IPS-18a (cell line): ENCODE results near the gene BLMH.
A peak's percentile ranks its signal among the peaks of the same experiment; 100 is the strongest.

Experiments
- H3K27ac ChIP-seq: one replicate; pipeline ENCODE4 v1.5.1; 2013; ENCODE audit warnings: low read length
- H3K27me3 ChIP-seq: one replicate; pipeline ENCODE4 v1.6.1; 2013; ENCODE audit warnings: mild to moderate bottlenecking, low read length; ENCODE audit not compliant: control insufficient read depth, insufficient read depth
- H3K36me3 ChIP-seq: one replicate; pipeline ENCODE4 v1.6.1; 2013; ENCODE audit warnings: low read depth, low read length; ENCODE audit not compliant: control insufficient read depth
- H3K4me1 ChIP-seq: one replicate; pipeline ENCODE4 v1.6.1; 2013; ENCODE audit warnings: low read depth, low read length; ENCODE audit not compliant: control insufficient read depth
- H3K4me3 ChIP-seq: one replicate; pipeline ENCODE4 v1.5.1; 2013; ENCODE audit warnings: low read length
- H3K9ac ChIP-seq: one replicate; pipeline ENCODE4 v1.6.1; 2013; ENCODE audit warnings: mild to moderate bottlenecking, low read length, moderate library complexity
- H3K9me3 ChIP-seq: one replicate; pipeline ENCODE4 v1.6.1; 2013; ENCODE audit warnings: low read depth, low read length; ENCODE audit not compliant: control insufficient read depth

Gene BLMH

GRCh38 chr17:30302241-30302640 is 10.5 kb upstream of the BLMH start:
- Histone ChIP-seq H3K27ac (no peak overlapping the region), H3K4me3 (no peak overlapping the region), H3K4me1 (no peaks in the 10 kb centered on the region), H3K36me3 (no peaks in the 10 kb centered on the region), H3K9ac (no peak overlapping the region), H3K27me3 (no peaks in the 10 kb centered on the region), H3K9me3 (no peaks in the 10 kb centered on the region)

GRCh38 chr17:30300818-30301217 is 9.1 kb upstream of the BLMH start:
- no peaks in the 10 kb centered on the region for H3K4me1 ChIP-seq
- no peak overlapping the region for H3K9ac ChIP-seq
- H3K4me3 ChIP-seq, result no peak overlapping the region
- H3K36me3 ChIP-seq, result no peaks in the 10 kb centered on the region
- H3K27ac ChIP-seq, result no peak overlapping the region
- H3K27me3 ChIP-seq, result no peaks in the 10 kb centered on the region
- no peaks in the 10 kb centered on the region for H3K9me3 ChIP-seq

DNA sequence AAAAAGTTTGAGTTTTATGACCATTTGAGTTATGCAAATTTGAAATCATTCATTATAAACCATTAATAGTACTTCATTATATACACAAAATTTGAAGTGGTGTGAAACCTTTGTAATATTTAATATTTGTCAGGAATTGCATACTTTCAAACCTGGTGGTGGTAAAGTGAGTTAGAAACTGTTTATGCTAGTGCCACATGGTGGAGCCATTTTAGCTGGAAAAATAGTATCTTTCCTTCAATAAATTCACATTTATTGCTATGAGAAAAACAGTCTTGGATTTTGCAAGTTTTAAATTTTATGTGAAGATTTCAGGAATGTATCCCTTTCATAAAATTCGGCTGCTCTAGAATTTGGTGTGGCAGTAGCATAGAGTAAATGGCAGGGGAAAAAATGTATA is 7.3 kb upstream of the BLMH start:
- Histone ChIP-seq H3K36me3 (no peaks in the 10 kb centered on the region), H3K9ac (no peak overlapping the region)

DNA sequence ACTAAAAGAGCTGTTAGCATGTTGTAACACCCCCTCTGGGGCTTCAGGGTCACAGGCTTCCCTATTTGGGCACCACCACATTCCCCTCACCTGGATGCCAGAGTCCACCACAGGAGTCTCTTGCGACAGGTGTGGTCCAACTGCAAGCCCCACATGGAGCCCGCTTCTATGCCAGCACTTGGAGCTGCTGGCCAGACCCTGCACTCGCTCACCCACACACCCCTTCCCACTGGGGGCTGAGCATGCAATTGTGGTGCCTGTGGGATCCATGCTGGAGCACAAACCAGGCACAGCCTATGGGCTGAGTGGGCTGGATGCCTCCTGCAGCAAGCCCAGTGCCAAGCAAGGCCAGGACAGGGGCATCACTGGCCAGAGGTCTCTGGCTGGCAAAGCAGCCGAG is 6.0 kb upstream of the BLMH start:
- Histone ChIP-seq H3K9me3 (no peaks in the 10 kb centered on the region), H3K27me3 (peaks cover 13% of the 10 kb centered on the region), H3K4me3 (no peak overlapping the region), H3K9ac (no peak overlapping the region), H3K36me3 (no peaks in the 10 kb centered on the region), H3K27ac (no peak overlapping the region), H3K4me1 (no peaks in the 10 kb centered on the region)

More for the DNA sequence above, 7.3 kb upstream of the BLMH start:
- Histone ChIP-seq H3K4me1 (no peaks in the 10 kb centered on the region), H3K4me3 (no peak overlapping the region), H3K9me3 (no peaks in the 10 kb centered on the region), H3K27ac (no peak overlapping the region), H3K27me3 (peaks cover under 1% of the 10 kb centered on the region)

- Histone ChIP-seq H3K4me1 (no peaks in the 10 kb centered on the region), H3K4me3 (no peak overlapping the region), H3K9me3 (no peaks in the 10 kb centered on the region), H3K9ac (no peak overlapping the region), H3K27ac (no peak overlapping the region), H3K36me3 (no peaks in the 10 kb centered on the region), H3K27me3 (peaks cover 20% of the 10 kb centered on the region)
Observed at GRCh38 chr17:30296499-30297080, 4.8 kb upstream of the BLMH start.

GRCh38 chr17:30292286-30292858 is 628 bp upstream of the BLMH start:
- H3K36me3 ChIP-seq, result peaks cover 6% of the 10 kb centered on the region
- H3K9me3 ChIP-seq, result no peaks in the 10 kb centered on the region
- H3K4me3 ChIP-seq, result peak overlapping the region; percentile 73
- no peak overlapping the region for H3K27ac ChIP-seq
- H3K4me1 ChIP-seq, result no peaks in the 10 kb centered on the region
- peak overlapping the region; percentile 68 for H3K9ac ChIP-seq
- peaks cover 29% of the 10 kb centered on the region for H3K27me3 ChIP-seq

DNA sequence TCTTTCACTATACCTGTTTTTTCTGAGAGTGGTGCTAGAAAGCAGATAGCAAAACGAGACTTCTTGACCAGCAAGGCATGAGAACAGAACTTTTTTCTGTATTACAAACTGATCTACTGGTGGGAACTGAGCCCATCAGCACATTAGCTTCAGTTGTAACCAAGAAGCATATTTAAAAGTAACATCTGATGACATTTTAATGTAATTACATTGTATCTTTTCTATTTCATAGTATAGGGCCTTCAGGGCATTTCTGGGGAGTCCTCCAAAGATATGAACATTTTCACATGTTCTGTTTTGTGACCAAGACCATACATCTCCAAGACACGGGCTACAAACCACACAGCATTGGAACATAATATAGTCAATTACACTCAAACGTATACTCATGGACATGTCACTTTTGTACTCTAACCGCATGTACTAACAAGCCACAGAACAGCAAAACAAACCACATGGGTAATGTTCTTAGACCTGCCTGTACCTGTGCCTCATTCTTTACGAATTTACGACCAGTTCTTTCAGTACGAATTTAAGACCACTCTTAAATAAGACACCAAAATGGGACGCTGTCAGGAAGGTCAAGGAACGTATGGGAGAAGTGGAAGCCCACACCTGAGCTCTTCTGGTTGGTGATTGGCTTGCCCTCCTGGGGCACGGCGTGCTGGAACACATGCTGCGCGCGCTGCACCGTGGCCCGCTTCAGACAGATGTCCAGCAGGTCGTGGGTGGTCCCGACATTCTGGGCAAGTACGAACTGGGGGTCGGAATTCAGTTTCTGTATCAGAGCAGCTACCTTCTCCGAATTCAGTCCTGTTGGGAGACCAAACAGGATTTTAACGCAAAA is 825 bp downstream of the BLMH start:
- H3K27ac ChIP-seq, result no peak overlapping the region

DNA sequence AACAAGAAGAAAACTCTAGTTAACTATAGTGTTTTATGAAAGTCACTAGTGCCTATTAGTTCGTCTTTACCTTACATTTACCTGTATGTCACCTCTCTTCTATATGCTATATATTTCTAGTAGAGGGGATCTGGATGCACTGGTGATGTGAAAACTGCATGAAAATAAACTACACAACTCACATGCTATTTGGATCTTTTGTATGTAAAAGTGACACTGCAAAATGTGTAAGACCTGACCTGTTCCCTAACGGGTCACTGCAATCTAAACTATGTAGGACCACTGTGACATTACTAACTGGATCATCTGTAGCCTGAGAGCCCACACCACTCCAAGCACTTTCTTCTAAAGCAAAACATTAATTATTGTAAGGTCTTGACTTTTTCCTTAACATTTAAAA is 1.7 kb downstream of the BLMH start:
- H3K36me3 ChIP-seq, result peaks cover 26% of the 10 kb centered on the region
- no peak overlapping the region for H3K4me3 ChIP-seq
- H3K27me3 ChIP-seq, result peaks cover 29% of the 10 kb centered on the region
- no peak overlapping the region for H3K9ac ChIP-seq
- no peaks in the 10 kb centered on the region for H3K9me3 ChIP-seq
- H3K4me1 ChIP-seq, result no peaks in the 10 kb centered on the region
- H3K27ac ChIP-seq, result no peak overlapping the region

More for the DNA sequence above, 825 bp downstream of the BLMH start:
- Histone ChIP-seq H3K4me1 (no peaks in the 10 kb centered on the region), H3K9ac (peak overlapping the region; percentile 70), H3K27me3 (peaks cover 29% of the 10 kb centered on the region), H3K4me3 (peak overlapping the region; percentile 73), H3K36me3 (peaks cover 18% of the 10 kb centered on the region), H3K9me3 (no peaks in the 10 kb centered on the region)

- H3K27ac ChIP-seq, result no peak overlapping the region
- no peaks in the 10 kb centered on the region for H3K27me3 ChIP-seq
- no peak overlapping the region for H3K9ac ChIP-seq
- H3K4me1 ChIP-seq, result no peaks in the 10 kb centered on the region
- no peaks in the 10 kb centered on the region for H3K9me3 ChIP-seq
- H3K4me3 ChIP-seq, result no peak overlapping the region
- peaks cover 39% of the 10 kb centered on the region for H3K36me3 ChIP-seq
Observed at GRCh38 chr17:30279156-30279555, 12.6 kb downstream of the BLMH start.

- no peaks in the 10 kb centered on the region for H3K9me3 ChIP-seq
- no peak overlapping the region for H3K27ac ChIP-seq
- no peak overlapping the region for H3K9ac ChIP-seq
- peaks cover 43% of the 10 kb centered on the region for H3K36me3 ChIP-seq
- no peaks in the 10 kb centered on the region for H3K4me1 ChIP-seq
- no peak overlapping the region for H3K4me3 ChIP-seq
- H3K27me3 ChIP-seq, result no peaks in the 10 kb centered on the region
Observed at GRCh38 chr17:30278032-30278431, 13.7 kb downstream of the BLMH start.

DNA sequence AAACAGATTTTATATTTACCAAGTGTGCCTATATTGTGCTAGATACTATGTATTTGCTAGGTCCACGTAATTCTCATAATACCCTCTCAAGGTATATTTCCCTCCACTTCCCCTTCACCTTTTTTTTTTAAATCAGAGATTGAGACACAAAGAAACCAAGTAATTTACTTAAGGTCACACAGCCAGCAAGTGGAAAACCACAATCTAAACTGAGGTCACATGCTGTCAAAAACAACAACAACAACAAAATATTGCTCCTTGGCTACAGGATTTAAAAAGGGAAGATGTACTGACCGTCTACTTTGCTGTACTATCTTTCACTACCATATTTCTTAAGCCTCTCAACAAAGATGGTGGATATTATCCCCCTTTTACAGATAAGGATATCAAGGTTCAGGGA is 15.8 kb downstream of the BLMH start:
- Histone ChIP-seq H3K36me3 (peaks cover 60% of the 10 kb centered on the region), H3K27me3 (no peaks in the 10 kb centered on the region), H3K9me3 (no peaks in the 10 kb centered on the region), H3K4me1 (no peaks in the 10 kb centered on the region), H3K9ac (no peak overlapping the region), H3K27ac (no peak overlapping the region), H3K4me3 (no peak overlapping the region)
